ENCODE data around the gene EIF3K.

DNA sequence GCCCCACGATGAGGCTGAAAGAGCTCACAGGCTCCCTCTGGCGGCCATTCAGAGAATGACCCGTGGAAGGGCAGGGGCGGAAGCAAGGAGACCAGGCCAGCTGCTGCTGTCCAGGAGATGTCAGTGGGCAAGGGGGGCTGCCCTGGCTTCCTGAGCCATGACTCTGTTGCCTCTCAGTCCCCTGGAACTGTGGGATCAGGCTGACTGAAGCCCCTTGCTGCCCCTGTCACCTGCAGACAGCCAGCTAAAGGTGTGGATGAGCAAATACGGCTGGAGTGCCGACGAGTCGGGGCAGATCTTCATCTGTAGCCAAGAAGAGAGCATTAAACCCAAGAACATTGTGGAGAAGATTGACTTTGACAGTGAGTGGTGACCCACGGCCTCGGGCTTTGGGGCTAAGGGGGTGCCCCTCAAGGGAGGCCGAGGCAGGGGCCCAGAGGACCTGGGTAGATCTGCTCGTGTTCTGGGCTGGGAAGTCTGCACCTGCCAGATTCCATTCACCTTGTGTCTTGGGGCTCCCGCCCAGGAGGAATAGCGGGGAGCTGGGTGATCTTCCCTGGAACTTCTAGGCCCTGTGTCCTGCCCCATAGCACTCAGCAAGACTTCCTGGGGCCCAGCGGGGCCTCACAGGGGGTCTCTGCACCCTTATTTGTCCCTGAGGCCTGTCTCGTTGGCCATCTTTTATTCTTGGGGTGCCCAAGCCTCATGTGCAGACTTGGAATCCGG lies 15.9 kb downstream of the EIF3K start:
- TF ChIP-seq EZH2 (IDR thresholded peaks at IDR 0.05) (no peak), POLR2AphosphoS5 (IDR thresholded peaks at IDR 0.05; ENCODE audit: borderline replicate concordance, low read depth, low read length) (no peak)

Data from SK-N-MC (cell line).